OCI-LY7 (cell line): Measurements from ENCODE around the gene F9. TPM values are rescaled to one million over a fixed set of nuclear protein-coding genes. Genes with fewer than 3 reads are reported as not detected.

Source experiments
- BruUV-seq: library from RNA; stranded (reverse); fragments of 400-500 nt; replicated peaks from 2 replicates; lab custom pipeline; 2021; lab: Mats Ljungman, UMichigan
- CTCF ChIA-PET: fragments of 300-600 bp; sonication (Branson Sonifier 250); formaldehyde crosslinking; loops from one replicate; lab custom pipeline; 2022; ENCODE audit warnings: antibody characterized with exemption; ENCODE audit not compliant: unreplicated experiment; lab: Charles Lee
- POLR2A ChIA-PET: fragments of 300-600 bp; sonication (Branson Sonifier 250); formaldehyde crosslinking; loops from one replicate; lab custom pipeline; 2022; ENCODE audit warnings: antibody characterized with exemption; lab: Charles Lee
- DNase-seq: peaks from one replicate; pipeline ENCODE4 v3.0.0-alpha.2; 2015; ENCODE audit warnings: low spot score
- H2AFZ ChIP-seq: fragments of 200-600 bp; sonication (generic), shearing (Covaris generic); 2 replicates; pipeline ENCODE4 v1.6.1; 2014; ENCODE audit warnings: mild to moderate bottlenecking, antibody characterized with exemption, low read length, moderate library complexity
- H3K27ac ChIP-seq: fragments of 200-600 bp; sonication (generic); 2 replicates; pipeline ENCODE4 v1.5.1; 2014; ENCODE audit warnings: mixed run types, low read depth, mild to moderate bottlenecking, moderate library complexity, low read length, inconsistent platforms; ENCODE audit not compliant: poor library complexity, severe bottlenecking
- H3K36me3 ChIP-seq: fragments of 200-600 bp; sonication (generic); 2 replicates; pipeline ENCODE4 v1.6.1; 2014; ENCODE audit warnings: mild to moderate bottlenecking, antibody characterized with exemption, low read length, moderate library complexity, mixed read lengths; ENCODE audit not compliant: insufficient read depth
- H3K4me1 ChIP-seq: fragments of 200-600 bp; sonication (generic); 2 replicates; pipeline ENCODE4 v1.5.1; 2014; ENCODE audit warnings: mild to moderate bottlenecking, low read length; ENCODE audit not compliant: insufficient read depth, poor library complexity, severe bottlenecking
- H3K4me2 ChIP-seq: fragments of 200-600 bp; sonication (generic); 2 replicates; pipeline ENCODE4 v1.6.1; 2014; ENCODE audit warnings: mild to moderate bottlenecking, low read length
- H3K4me3 ChIP-seq: fragments of 200-600 bp; sonication (generic); 2 replicates; pipeline ENCODE4 v1.5.1; 2014; ENCODE audit warnings: mild to moderate bottlenecking, low read depth, low read length; ENCODE audit not compliant: poor library complexity, severe bottlenecking
- H3K79me2 ChIP-seq: fragments of 200-600 bp; sonication (generic); 2 replicates; pipeline ENCODE4 v1.6.1; 2016; ENCODE audit warnings: low read depth, mild to moderate bottlenecking, low read length, moderate library complexity, mixed read lengths; ENCODE audit not compliant: insufficient read depth
- H3K9me2 ChIP-seq: fragments of 200-600 bp; sonication (generic); 2 replicates; pipeline ENCODE4 v1.6.1; 2016; ENCODE audit warnings: mild to moderate bottlenecking, low read length, mixed read lengths; ENCODE audit not compliant: insufficient read depth
- H3K9me3 ChIP-seq: fragments of 200-600 bp; sonication (generic); 2 replicates; pipeline ENCODE4 v1.6.1; 2014; ENCODE audit warnings: mild to moderate bottlenecking, mixed run types, low read length, mixed read lengths
- H4K20me1 ChIP-seq: fragments of 200-600 bp; sonication (generic); 2 replicates; pipeline ENCODE4 v1.6.1; 2014; ENCODE audit warnings: mild to moderate bottlenecking, antibody characterized with exemption, low read length, moderate library complexity, mixed read lengths; ENCODE audit not compliant: insufficient read depth
- EZH2phosphoT487 ChIP-seq: fragments of 200-600 bp; sonication (generic); IDR thresholded peaks from 2 replicates; pipeline ENCODE4 v1.6.1; 2018; ENCODE audit warnings: low read depth, borderline replicate concordance, mild to moderate bottlenecking, mixed run types, antibody characterized with exemption, low read length, moderate library complexity, mixed read lengths
- intact Hi-C: fragments of 100-400 bp; cut with micrococcal nuclease; formaldehyde crosslinking; loops from one replicate; pipeline ENCODE4 v1.10.0; 2022; ENCODE audit not compliant: unreplicated experiment
- total RNA-seq, 2 experiments: library from RNA; depleted of rRNA in 1 of 2; stranded (reverse); fragments of >200 nt in 1 of 2; shearing (Covaris generic) in 1 of 2; gene quantifications; 2 replicates each; pipeline ENCODE4 v1.2.3, GENCODE V29; 2014 to 2022
- TF ChIP-seq, protein P1 (sequence below): fragments of 200-600 bp; sonication (generic); conservative IDR thresholded peaks from 2 replicates; pipeline ENCODE4 v1.5.1; 2014; ENCODE audit warnings: mild to moderate bottlenecking, antibody characterized with exemption, low read length, moderate library complexity, mixed read lengths

The F9 gene
- total RNA-seq, 2 experiments from 2014 or later = not detected

DNA sequence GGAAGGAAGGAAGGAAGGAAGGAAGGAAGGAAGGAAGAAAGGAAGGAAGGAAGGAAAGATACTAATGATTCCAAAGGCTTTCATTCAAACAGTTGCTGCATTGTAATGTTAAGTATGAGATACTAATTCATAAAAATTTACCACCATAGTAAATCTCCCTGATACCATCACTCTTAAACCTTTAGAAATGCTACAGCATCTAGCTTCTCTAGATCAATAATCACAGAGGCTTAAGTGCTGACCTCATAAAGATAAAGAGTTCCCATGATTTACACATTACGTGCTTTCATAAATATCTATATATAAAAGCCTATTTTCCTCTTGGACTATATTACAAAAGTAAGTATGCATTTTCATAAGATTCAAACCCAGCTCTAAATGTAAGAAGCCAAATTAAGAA, 36.4 kb downstream of the F9 start:
- Histone ChIP-seq H3K4me1 (no peaks in the 10 kb centered on the region), H3K36me3 (no peaks in the 10 kb centered on the region), H3K79me2 (no peaks in the 10 kb centered on the region), H3K9me3 (no peaks in the 10 kb centered on the region), H3K27ac (no peak overlapping the region), H4K20me1 (no peaks in the 10 kb centered on the region), H3K4me2 (no peak overlapping the region), H2AFZ (no peak overlapping the region), H3K4me3 (no peak overlapping the region), H3K9me2 (no peaks in the 10 kb centered on the region)
- no peak for DNase-seq
- BruUV-seq = no TSS peak
- TF ChIP-seq EZH2phosphoT487 = no peak
- TF ChIP-seq, protein P1, sequence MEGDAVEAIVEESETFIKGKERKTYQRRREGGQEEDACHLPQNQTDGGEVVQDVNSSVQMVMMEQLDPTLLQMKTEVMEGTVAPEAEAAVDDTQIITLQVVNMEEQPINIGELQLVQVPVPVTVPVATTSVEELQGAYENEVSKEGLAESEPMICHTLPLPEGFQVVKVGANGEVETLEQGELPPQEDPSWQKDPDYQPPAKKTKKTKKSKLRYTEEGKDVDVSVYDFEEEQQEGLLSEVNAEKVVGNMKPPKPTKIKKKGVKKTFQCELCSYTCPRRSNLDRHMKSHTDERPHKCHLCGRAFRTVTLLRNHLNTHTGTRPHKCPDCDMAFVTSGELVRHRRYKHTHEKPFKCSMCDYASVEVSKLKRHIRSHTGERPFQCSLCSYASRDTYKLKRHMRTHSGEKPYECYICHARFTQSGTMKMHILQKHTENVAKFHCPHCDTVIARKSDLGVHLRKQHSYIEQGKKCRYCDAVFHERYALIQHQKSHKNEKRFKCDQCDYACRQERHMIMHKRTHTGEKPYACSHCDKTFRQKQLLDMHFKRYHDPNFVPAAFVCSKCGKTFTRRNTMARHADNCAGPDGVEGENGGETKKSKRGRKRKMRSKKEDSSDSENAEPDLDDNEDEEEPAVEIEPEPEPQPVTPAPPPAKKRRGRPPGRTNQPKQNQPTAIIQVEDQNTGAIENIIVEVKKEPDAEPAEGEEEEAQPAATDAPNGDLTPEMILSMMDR = no peak
- POLR2A ChIA-PET = no interaction called here
- CTCF ChIA-PET = no interaction called here
- intact Hi-C loops = loop anchor here (10.0 kb wide), 1 partner anchor 792 kb away; no protein-coding TSS in a partner anchor

DNA sequence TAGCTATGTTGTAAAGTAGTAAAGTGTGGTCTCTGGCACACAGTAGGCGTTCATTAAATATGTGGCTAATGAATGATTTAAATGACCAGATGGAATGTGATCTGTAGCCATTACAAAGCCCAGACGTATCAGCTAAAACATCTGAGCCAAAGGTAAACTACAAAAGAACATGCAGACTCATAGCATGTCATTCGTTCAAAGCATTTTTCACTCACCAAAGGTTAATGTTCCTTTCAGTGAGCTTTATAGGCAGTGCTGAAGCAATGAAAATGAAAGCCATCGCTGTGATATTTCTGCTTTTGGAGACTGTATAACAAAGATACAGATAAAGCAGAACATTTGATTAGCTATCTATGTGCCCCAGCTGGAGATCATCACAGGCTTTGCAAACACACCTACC, 50.5 kb downstream of the F9 start:
- no TSS peak for BruUV-seq
- CTCF ChIA-PET = no interaction called here
- intact Hi-C loops = no loop called here
- Histone ChIP-seq H4K20me1 (no peaks in the 10 kb centered on the region), H3K9me3 (no peaks in the 10 kb centered on the region), H3K4me3 (no peak overlapping the region), H3K4me2 (no peak overlapping the region), H2AFZ (no peak overlapping the region), H3K4me1 (no peaks in the 10 kb centered on the region), H3K79me2 (no peaks in the 10 kb centered on the region), H3K36me3 (no peaks in the 10 kb centered on the region), H3K9me2 (no peaks in the 10 kb centered on the region), H3K27ac (no peak overlapping the region)
- no peak for DNase-seq
- POLR2A ChIA-PET = no interaction called here
- TF ChIP-seq, protein P1 = no peak
- no peak for TF ChIP-seq EZH2phosphoT487

DNA sequence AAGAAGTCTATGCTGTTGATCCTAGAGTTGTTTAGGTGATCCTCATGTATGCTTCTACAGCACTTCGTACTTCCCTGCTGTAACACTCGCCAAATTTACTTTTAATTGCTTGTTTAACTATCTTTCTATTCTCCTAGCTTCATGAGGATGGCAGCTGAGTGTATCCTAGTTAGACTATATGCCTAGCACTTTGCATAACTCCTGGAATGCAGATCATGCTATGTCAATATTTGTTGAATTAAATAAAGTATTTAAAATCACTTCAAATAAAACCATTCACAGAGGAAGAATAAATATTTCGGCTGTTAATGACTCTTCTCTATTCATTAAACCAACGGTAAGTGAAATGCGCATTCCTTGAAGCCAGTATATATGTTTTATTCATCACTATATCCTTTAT, 55.1 kb downstream of the F9 start:
- no peak for DNase-seq
- BruUV-seq = no TSS peak
- Histone ChIP-seq H3K4me3 (no peak overlapping the region), H2AFZ (no peak overlapping the region), H3K9me3 (no peaks in the 10 kb centered on the region), H3K79me2 (no peaks in the 10 kb centered on the region), H3K4me1 (no peaks in the 10 kb centered on the region), H3K36me3 (no peaks in the 10 kb centered on the region), H3K4me2 (no peak overlapping the region), H4K20me1 (no peaks in the 10 kb centered on the region), H3K27ac (no peak overlapping the region), H3K9me2 (no peaks in the 10 kb centered on the region)
- CTCF ChIA-PET = no interaction called here
- intact Hi-C loops = no loop called here
- POLR2A ChIA-PET = no interaction called here
- TF ChIP-seq EZH2phosphoT487 = no peak
- TF ChIP-seq, protein P1 = no peak
